HCT116 (cell line): ENCODE data around the gene ERC1. TPM values are rescaled to one million over a fixed set of nuclear protein-coding genes. Genes with fewer than 3 reads are reported as not detected.

ENCODE experiments used
- ATAC-seq: fragments of 200-7000 bp; cut with Tn5 transposase; 2 replicates; pipeline ENCODE4 v1.9.1; 2020; ENCODE audit warnings: mild to moderate bottlenecking, moderate library complexity
- BruUV-seq: library from RNA; stranded (reverse); fragments of 400-500 nt; replicated peaks from 2 replicates; lab custom pipeline; 2021; lab: Mats Ljungman, UMichigan
- CTCF ChIA-PET: fragments of 300-600 bp; sonication (Branson Sonifier 250); formaldehyde crosslinking; loops from one replicate; lab custom pipeline; 2021; ENCODE audit warnings: antibody characterized with exemption; lab: Charles Lee
- POLR2A ChIA-PET: fragments of 300-600, 350-600 bp; sonication (Branson Sonifier 250); formaldehyde crosslinking; loops from one replicate; lab custom pipeline; 2021; ENCODE audit warnings: antibody characterized with exemption; lab: Charles Lee
- RAD21 ChIA-PET, 2 experiments: fragments of 300-600 bp; sonication (Branson Sonifier 250); formaldehyde crosslinking; loops; one replicate each; lab custom pipeline; 2023; ENCODE audit warnings: low total read pairs in 2 of 2; ENCODE audit not compliant: uncharacterized antibody in 2 of 2, unreplicated experiment in 2 of 2, low non-redundant PET in 1 of 2; lab: Charles Lee
- DNase-seq: peaks from one replicate; pipeline ENCODE4 v3.0.0-alpha.2; 2010; ENCODE audit warnings: low read depth, low spot score
- H2AFZ ChIP-seq: fragments of 200-600 bp; shearing (Covaris generic), sonication (generic); 2 replicates; pipeline ENCODE4 v1.6.1; 2017; ENCODE audit warnings: low read depth, mixed run types, mixed read lengths, antibody characterized with exemption, low read length; ENCODE audit not compliant: poor library complexity, severe bottlenecking
- H3K27ac ChIP-seq: 2 replicates; pipeline ENCODE4 v1.5.1; 2012; ENCODE audit warnings: low read depth, low read length
- H3K27me3 ChIP-seq: fragments of 200-600 bp; sonication (generic); 2 replicates; pipeline ENCODE4 v1.6.1; 2016; ENCODE audit warnings: mixed run types, low read length, mixed read lengths; ENCODE audit not compliant: insufficient read depth
- H3K36me3 ChIP-seq, 2 experiments: fragments of 200-500 bp in 1 of 2; fragments of 200-600 bp in 1 of 2; sonication (Bioruptor generic) in 1 of 2; sonication (generic) in 1 of 2; 2 replicates each; pipeline versions ENCODE4 v1.5.1 to v1.6.1; 2014 to 2016; ENCODE audit warnings: low read length in 2 of 2, inconsistent platforms in 1 of 2, mixed read lengths in 1 of 2, mixed run types in 1 of 2; ENCODE audit not compliant: insufficient read depth in 2 of 2, control insufficient read depth in 1 of 2
- H3K4me1 ChIP-seq, 2 experiments: fragments of 200-600 bp in 1 of 2; sonication (generic) in 1 of 2; 2 replicates each; pipeline versions ENCODE4 v1.5.1 to v1.6.1; 2012 to 2017; ENCODE audit warnings: low read length in 2 of 2, inconsistent platforms in 1 of 2, mild to moderate bottlenecking in 1 of 2, mixed read lengths in 1 of 2, mixed run types in 1 of 2, moderate library complexity in 1 of 2; ENCODE audit not compliant: insufficient read depth in 2 of 2, control insufficient read depth in 1 of 2
- H3K4me2 ChIP-seq: fragments of 200-600 bp; sonication (generic); 2 replicates; pipeline ENCODE4 v1.6.1; 2017; ENCODE audit warnings: mixed run types, low read length, mixed read lengths
- H3K4me3 ChIP-seq, 2 experiments: fragments of 200-600 bp in 1 of 2; sonication (generic) in 1 of 2; replicated peaks in 1 of 2; 2 replicates each; pipeline ENCODE4 v1.5.1; 2011 to 2016; ENCODE audit warnings: low read length in 2 of 2, control low read depth in 1 of 2, low read depth in 1 of 2, mild to moderate bottlenecking in 1 of 2, mixed read lengths in 1 of 2, mixed run types in 1 of 2
- H3K79me2 ChIP-seq: fragments of 200-600 bp; sonication (generic); 2 replicates; pipeline ENCODE4 v1.6.1; 2017; ENCODE audit warnings: mild to moderate bottlenecking, mixed run types, low read length, moderate library complexity, mixed read lengths; ENCODE audit not compliant: insufficient read depth
- H3K9ac ChIP-seq: fragments of 200-600 bp; sonication (generic); 2 replicates; pipeline ENCODE4 v1.6.1; 2016; ENCODE audit warnings: low read length, mixed read lengths
- H3K9me2 ChIP-seq: fragments of 200-600 bp; sonication (generic), shearing (Covaris generic); 2 replicates; pipeline ENCODE4 v1.6.1; 2017; ENCODE audit warnings: mixed run types, mild to moderate bottlenecking, moderate library complexity; ENCODE audit not compliant: insufficient read depth
- H3K9me3 ChIP-seq, 2 experiments: fragments of 200-500 bp in 1 of 2; fragments of 200-600 bp in 1 of 2; sonication (Bioruptor generic) in 1 of 2; sonication (generic) in 1 of 2; 2 replicates each; pipeline ENCODE4 v1.6.1; 2014 to 2017; ENCODE audit warnings: low read length in 2 of 2, mixed read lengths in 2 of 2, inconsistent platforms in 1 of 2, low read depth in 1 of 2, mild to moderate bottlenecking in 1 of 2, mixed run types in 1 of 2, moderate library complexity in 1 of 2; ENCODE audit not compliant: control insufficient read depth in 1 of 2, insufficient read depth in 1 of 2
- H4K20me1 ChIP-seq: fragments of 200-600 bp; sonication (generic), shearing (Covaris generic); 2 replicates; pipeline ENCODE4 v1.6.1; 2017; ENCODE audit warnings: mixed run types, mild to moderate bottlenecking, moderate library complexity; ENCODE audit not compliant: insufficient read depth
- ATF3 ChIP-seq: IDR thresholded peaks from 2 replicates; pipeline ENCODE4 v1.6.1; 2012
- CEBPB ChIP-seq: IDR thresholded peaks from 2 replicates; pipeline ENCODE4 v1.6.1; 2012; ENCODE audit warnings: low read depth
- CTCF ChIP-seq, 3 experiments: fragments of 200-600 bp in 1 of 3; sonication (generic) in 1 of 3; IDR thresholded peaks in 2 of 3; conservative IDR thresholded peaks in 1 of 3; 2 replicates each; pipeline ENCODE4 v1.5.1; 2012 to 2017; ENCODE audit warnings: low read depth in 2 of 3, low read length in 2 of 3, antibody characterized with exemption in 1 of 3, borderline replicate concordance in 1 of 3, control low read depth in 1 of 3, mild to moderate bottlenecking in 1 of 3, mixed read lengths in 1 of 3, mixed run types in 1 of 3, moderate library complexity in 1 of 3; ENCODE audit not compliant: insufficient read depth in 1 of 3
- EGR1 ChIP-seq: IDR thresholded peaks from 2 replicates; pipeline ENCODE4 v1.6.1; 2012; ENCODE audit warnings: low read depth
- EZH2 ChIP-seq: fragments of 200-600 bp; sonication (generic); IDR thresholded peaks from 2 replicates; pipeline ENCODE4 v1.6.1; 2017; ENCODE audit warnings: antibody characterized with exemption, mixed run types
- EZH2phosphoT487 ChIP-seq: fragments of 200-600 bp; IDR thresholded peaks from 2 replicates; pipeline ENCODE4 v1.6.1; 2018; ENCODE audit warnings: antibody characterized with exemption, borderline replicate concordance
- FOSL1 ChIP-seq: IDR thresholded peaks from 2 replicates; pipeline ENCODE4 v1.6.1; 2012; ENCODE audit warnings: low read depth
- JUND ChIP-seq: IDR thresholded peaks from 2 replicates; pipeline ENCODE4 v1.6.1; 2012
- REST ChIP-seq: IDR thresholded peaks from 2 replicates; pipeline ENCODE4 v1.6.1; 2012; ENCODE audit warnings: low read depth
- SIN3A ChIP-seq: IDR thresholded peaks from 2 replicates; pipeline ENCODE4 v1.6.1; 2012; ENCODE audit warnings: low read depth
- SP1 ChIP-seq: IDR thresholded peaks from 2 replicates; pipeline ENCODE4 v1.6.1; 2012; ENCODE audit warnings: low read depth
- SRF ChIP-seq: IDR thresholded peaks from 2 replicates; pipeline ENCODE4 v1.6.1; 2012; ENCODE audit warnings: low read depth
- ZBTB33 ChIP-seq: IDR thresholded peaks from 2 replicates; pipeline ENCODE4 v1.6.1; 2011; ENCODE audit warnings: mild to moderate bottlenecking, low read length, moderate library complexity; ENCODE audit not compliant: insufficient replicate concordance; ENCODE audit errors: extremely low read depth
- ZFX ChIP-seq: fragments of 450-650 bp; IDR thresholded peaks from 2 replicates; pipeline ENCODE4 v1.6.1; 2017
- ZNF274 ChIP-seq: fragments of 200-500 bp; sonication (Bioruptor generic); IDR thresholded peaks from 2 replicates; pipeline ENCODE4 v1.6.1; 2014; ENCODE audit warnings: mild to moderate bottlenecking, low read depth, low read length, inconsistent platforms
- intact Hi-C: fragments of 100-400 bp; cut with micrococcal nuclease; formaldehyde crosslinking; loops from 2 replicates; pipeline ENCODE4 v1.10.0; 2022
- total RNA-seq: library from RNA; stranded (reverse); gene quantifications from one replicate; pipeline ENCODE4 v1.2.1, GENCODE V29; 2021; ENCODE audit not compliant: unreplicated experiment

ERC1 gene
- total RNA-seq, 1 experiment from 2014 or later: 41.9 TPM

GRCh38 chr12:1380171-1380851 is 389.3 kb downstream of the ERC1 start:
- Histone ChIP-seq H3K4me2 (no peak overlapping the region), H3K4me3 (no peak overlapping the region), H3K9me3 (no peaks in the 10 kb centered on the region), H3K27me3 (no peaks in the 10 kb centered on the region), H3K27ac (no peak overlapping the region), H4K20me1 (no peaks in the 10 kb centered on the region), H2AFZ (no peak overlapping the region), H3K4me1 (no peaks in the 10 kb centered on the region), H3K9ac (no peak overlapping the region), H3K36me3 (no peaks in the 10 kb centered on the region), H3K9me2 (no peaks in the 10 kb centered on the region), H3K79me2 (no peaks in the 10 kb centered on the region)
- no peak for TF ChIP-seq SP1
- no peak for TF ChIP-seq EZH2phosphoT487
- TF ChIP-seq ZBTB33: no peak
- no peak for TF ChIP-seq JUND
- TF ChIP-seq ZNF274: no peak
- no peak for TF ChIP-seq SRF
- no peak for TF ChIP-seq ATF3
- TF ChIP-seq EGR1: no peak
- TF ChIP-seq FOSL1: no peak
- no peak for TF ChIP-seq EZH2
- no peak for TF ChIP-seq CEBPB
- no peak for TF ChIP-seq REST
- no peak for TF ChIP-seq CTCF (IDR thresholded peaks at IDR 0.05 in 2 of 3, conservative IDR thresholded peaks at IDR 0.05 in 1 of 3; ENCODE audit: borderline replicate concordance in 1 of 3, insufficient read depth in 1 of 3, low read depth in 2 of 3, low read length in 2 of 3)
- TF ChIP-seq ZFX: no peak
- TF ChIP-seq SIN3A: no peak
- intact Hi-C loops: no loop called here
- no peak for DNase-seq
- ChIA-PET POLR2A (no interaction called here), RAD21 (no interaction called here), CTCF (no interaction called here)
- no TSS peak for BruUV-seq
- ATAC-seq: no peak
